ENCODE data around the gene FNIP1. TPM values are rescaled to one million over a fixed set of nuclear protein-coding genes. Genes with fewer than 3 reads are reported as not detected.
"Not testable (repeated sequence)": the region's sequence is repeated elsewhere in the genome, so short reads cannot be mapped to it uniquely, and the experiment has no call there.

FNIP1 gene
- total RNA-seq, 1 donor from 2014 or later = 24.0 TPM

GRCh38 chr5:131693894-131694293, 102.9 kb downstream of the FNIP1 start:
- intact Hi-C loops (cut with micrococcal nuclease) = no loop called here

- intact Hi-C loops (cut with micrococcal nuclease) = no loop called here
Measured at GRCh38 chr5:131685516-131686171, 111.2 kb downstream of the FNIP1 start.

GRCh38 chr5:131684595-131684994, 112.2 kb downstream of the FNIP1 start:
- intact Hi-C loops (cut with micrococcal nuclease) = no loop called here

- intact Hi-C loops (cut with micrococcal nuclease) = no loop called here
Measured at GRCh38 chr5:131684051-131684450, 112.8 kb downstream of the FNIP1 start.

GRCh38 chr5:131682826-131683225, 114.0 kb downstream of the FNIP1 start:
- intact Hi-C loops (cut with micrococcal nuclease) = no loop called here

GRCh38 chr5:131682175-131682574, 114.6 kb downstream of the FNIP1 start:
- intact Hi-C loops (cut with micrococcal nuclease) = no loop called here

- intact Hi-C loops (cut with micrococcal nuclease) = no loop called here
Measured at GRCh38 chr5:131679911-131680310, 116.9 kb downstream of the FNIP1 start.

GRCh38 chr5:131678273-131678672, 118.5 kb downstream of the FNIP1 start:
- intact Hi-C loops (cut with micrococcal nuclease) = not testable (repeated sequence)

GRCh38 chr5:131677115-131677514, 119.7 kb downstream of the FNIP1 start:
- intact Hi-C loops (cut with micrococcal nuclease) = no loop called here

GRCh38 chr5:131672776-131673175, 124.0 kb downstream of the FNIP1 start:
- intact Hi-C loops (cut with micrococcal nuclease) = loop anchor here (5.0 kb wide), 1 partner anchor 35 kb away; the partner anchor contains the start of gene RAPGEF6

GRCh38 chr5:131671994-131672655, 124.7 kb downstream of the FNIP1 start:
- intact Hi-C loops (cut with micrococcal nuclease) = loop anchor here (5.0 kb wide), 1 partner anchor 35 kb away; the partner anchor contains the start of gene RAPGEF6

GRCh38 chr5:131671409-131671808, 125.4 kb downstream of the FNIP1 start:
- intact Hi-C loops (cut with micrococcal nuclease) = loop anchor here (5.0 kb wide), 1 partner anchor 34 kb away; the partner anchor contains the start of gene RAPGEF6

- intact Hi-C loops (cut with micrococcal nuclease) = no loop called here
Measured at GRCh38 chr5:131664929-131665328, 131.9 kb downstream of the FNIP1 start.

- intact Hi-C loops (cut with micrococcal nuclease) = no loop called here
Measured at GRCh38 chr5:131661933-131662332, 134.9 kb downstream of the FNIP1 start.

GRCh38 chr5:131659841-131660240, 137.0 kb downstream of the FNIP1 start:
- intact Hi-C loops (cut with micrococcal nuclease) = no loop called here

- intact Hi-C loops (cut with micrococcal nuclease) = no loop called here
Measured at GRCh38 chr5:131659290-131659689, 137.5 kb downstream of the FNIP1 start.

- intact Hi-C loops (cut with micrococcal nuclease) = no loop called here
Measured at GRCh38 chr5:131654776-131655175, 142.0 kb downstream of the FNIP1 start.

GRCh38 chr5:131654309-131654708, 142.5 kb downstream of the FNIP1 start:
- intact Hi-C loops (cut with micrococcal nuclease) = no loop called here

- intact Hi-C loops (cut with micrococcal nuclease) = no loop called here
Measured at GRCh38 chr5:131649161-131649560, 147.7 kb downstream of the FNIP1 start.

GRCh38 chr5:131647048-131647769, 149.6 kb downstream of the FNIP1 start:
- intact Hi-C loops (cut with micrococcal nuclease) = no loop called here

GRCh38 chr5:131644822-131645221, 152.0 kb downstream of the FNIP1 start:
- intact Hi-C loops (cut with micrococcal nuclease) = no loop called here

- intact Hi-C loops (cut with micrococcal nuclease) = no loop called here
Measured at GRCh38 chr5:131644370-131644769, 152.4 kb downstream of the FNIP1 start.

Data from T-helper 2 cell treated with Interferon-gamma antibody and Interleukin-4, amounts not matched to agents 100 ng/mL and 5 ng/mL, for 36 hours (primary cell).